ENCODE measurements around the gene LNX1.

LNX1 gene

DNA sequence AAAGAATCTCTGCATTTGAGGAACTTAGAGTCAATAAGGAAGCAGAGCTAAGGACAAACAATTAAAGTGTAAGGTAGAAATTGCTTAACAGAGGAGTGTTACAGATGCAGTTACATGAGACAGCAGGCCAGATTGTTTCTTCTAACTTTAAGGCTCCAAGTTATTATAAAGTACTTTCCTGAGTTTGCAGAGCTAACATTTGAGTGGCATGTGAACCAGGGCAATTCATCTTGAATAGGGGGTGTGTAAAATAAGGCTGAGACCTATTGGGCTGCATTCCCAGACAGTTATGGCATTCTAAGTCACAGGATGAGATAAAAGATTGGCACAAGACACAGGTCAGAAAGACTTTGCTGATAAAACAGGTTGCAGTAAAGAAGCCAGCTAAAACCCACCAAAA, 7.6 kb upstream of the LNX1 start:
- no peak for DNase-seq

DNA sequence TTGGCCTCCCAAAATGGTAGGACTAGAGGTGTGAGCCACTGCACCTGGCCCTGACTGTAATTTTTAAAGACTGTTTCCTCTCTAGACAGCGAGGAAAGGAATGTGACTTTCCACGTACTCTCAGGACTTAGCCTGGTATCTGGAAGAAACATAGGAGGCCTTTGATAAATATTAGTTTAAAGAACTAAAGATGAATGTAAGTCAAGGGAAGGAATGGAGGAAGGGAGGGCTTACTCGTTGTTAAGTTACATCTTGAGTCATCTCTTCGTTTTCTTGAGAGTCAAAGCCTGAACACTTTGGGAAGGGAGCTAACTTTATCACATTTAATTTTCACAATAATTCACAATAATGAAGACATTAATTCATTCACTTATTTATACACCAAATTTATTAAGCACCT, 7.2 kb upstream of the LNX1 start:
- DNase-seq = no peak

DNA sequence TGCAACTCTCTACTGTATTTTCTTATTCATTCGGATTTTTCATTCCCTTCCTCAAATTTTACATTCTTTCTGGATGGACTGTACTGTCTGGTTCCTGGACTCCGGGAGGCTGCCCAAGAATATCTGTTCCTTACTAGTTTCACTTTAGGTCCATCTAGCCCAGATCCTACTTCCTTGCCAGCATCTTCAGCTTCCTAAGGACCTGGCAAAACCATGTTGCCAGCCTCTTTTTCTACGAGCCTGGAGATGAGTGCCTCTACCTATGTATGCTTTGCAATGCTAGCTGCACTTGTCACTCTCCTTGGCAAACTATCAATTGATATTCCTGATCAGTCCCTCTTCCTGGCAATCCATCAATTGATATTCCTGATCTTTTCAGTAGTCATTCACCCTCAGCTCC, 5.6 kb upstream of the LNX1 start:
- no peak for DNase-seq

DNA sequence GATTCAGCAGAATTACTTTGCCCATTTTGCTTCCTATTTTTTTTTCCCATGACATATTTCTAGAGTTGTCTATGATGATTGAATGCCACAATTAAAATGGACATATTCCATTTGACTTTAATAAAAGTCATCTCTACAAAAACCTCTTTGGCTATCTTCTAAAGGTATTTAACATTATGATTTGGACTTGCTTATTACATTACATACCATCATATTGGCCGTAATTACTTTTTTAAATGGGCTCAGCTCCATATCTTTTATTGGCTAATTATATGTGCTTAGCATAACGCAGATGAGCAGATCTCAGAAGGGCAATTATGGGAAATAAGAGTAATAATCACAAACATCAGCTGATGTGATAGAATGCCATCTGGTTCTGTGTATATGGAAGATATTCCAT, 4.5 kb upstream of the LNX1 start:
- DNase-seq = no peak

DNA sequence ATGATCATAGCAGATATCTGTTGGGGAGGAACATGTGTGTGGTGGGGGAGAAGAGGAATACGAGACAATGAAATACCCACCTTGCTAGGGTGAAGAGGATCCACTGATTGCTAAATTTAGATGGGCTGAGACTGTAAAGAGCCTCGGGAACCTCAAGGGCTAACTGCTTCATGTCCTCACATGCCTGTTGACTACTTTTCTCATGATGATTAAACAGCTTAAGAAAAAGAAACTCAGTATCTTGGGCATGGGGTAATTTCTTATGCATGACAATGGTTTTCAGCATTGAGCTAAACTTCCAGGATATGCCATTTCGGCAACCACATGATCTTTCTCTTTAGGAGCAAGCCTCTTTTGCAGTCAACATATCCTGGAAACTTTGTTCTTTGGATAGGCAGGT, 3.9 kb upstream of the LNX1 start:
- DNase-seq = no peak

DNA sequence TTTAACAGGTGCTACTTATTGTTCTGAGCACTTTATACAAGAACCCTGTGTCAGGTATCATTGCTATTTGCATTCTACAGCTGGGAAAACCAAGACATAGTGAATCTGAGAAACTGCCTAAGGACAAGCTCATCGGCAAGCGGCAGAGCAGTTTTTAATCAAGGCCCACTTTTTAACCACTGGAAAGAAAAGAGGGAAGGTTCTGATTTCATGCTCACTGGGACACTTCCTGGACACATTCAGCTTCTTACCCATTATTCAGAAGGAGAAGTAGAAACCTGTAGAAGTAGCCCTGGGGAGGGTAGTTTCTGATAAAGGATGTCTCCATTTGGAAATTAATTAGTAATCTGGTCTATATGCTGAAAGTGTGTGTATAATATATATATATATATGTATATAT, 2.5 kb upstream of the LNX1 start:
- no peak for DNase-seq

DNA sequence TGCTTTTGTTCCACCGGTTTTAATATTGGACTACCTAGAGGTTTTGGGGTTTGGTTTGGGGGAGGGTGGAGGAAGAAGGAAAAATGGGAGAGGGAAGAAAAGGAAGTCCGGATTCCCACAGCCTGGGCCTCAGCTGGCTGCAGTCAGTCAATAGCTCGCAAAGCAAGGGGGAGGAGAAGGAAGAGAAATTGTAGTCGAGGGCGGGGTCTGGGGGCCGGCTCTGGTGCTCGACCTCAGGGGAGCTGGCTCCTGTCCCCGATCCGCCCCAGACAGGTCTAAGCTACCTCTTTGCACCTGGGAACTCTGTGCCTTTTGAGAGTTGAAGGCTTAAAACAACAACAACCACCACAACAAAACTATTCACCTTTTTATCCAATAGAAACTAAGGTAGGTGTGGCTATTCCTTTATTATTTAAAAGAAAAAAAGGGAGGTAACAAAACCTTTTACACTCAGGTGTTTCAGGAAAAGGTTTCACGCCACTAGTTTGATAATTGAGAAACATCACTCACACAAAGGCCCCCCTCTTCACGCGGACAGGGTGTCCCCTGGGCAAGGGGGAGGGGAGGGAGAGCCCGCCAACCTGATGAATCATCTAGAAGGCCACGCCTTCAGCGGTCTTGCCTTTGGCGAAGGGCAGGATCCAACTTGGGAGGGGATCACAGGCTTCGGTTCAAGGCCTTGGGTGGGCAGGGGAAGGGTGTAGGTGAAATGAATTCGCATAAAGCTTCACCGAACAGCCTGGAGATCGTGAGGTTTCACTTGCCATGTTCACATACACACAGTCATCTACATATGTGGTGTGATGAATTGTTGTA, 1.6 kb upstream of the LNX1 start:
- DNase-seq = no peak

DNA sequence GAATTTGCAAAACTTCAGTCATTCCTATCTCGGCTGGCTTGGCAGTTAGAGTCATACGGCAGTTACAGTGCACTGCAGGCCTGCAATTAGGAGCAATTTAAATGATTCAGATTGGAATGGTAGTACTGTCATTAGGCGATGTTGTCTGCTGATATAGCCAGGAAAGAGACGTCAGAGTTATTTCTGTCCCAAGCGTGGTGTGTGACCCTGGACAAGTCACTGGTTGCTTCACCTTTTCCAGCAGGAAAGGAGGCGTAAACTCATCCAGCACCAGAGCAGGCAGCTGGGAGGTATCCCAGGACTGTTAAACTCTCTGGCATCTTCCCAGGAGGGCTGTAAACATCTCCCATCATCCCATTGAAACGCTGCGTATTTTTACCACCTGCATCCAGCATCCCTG, 836 bp upstream of the LNX1 start:
- no peak for DNase-seq

DNA sequence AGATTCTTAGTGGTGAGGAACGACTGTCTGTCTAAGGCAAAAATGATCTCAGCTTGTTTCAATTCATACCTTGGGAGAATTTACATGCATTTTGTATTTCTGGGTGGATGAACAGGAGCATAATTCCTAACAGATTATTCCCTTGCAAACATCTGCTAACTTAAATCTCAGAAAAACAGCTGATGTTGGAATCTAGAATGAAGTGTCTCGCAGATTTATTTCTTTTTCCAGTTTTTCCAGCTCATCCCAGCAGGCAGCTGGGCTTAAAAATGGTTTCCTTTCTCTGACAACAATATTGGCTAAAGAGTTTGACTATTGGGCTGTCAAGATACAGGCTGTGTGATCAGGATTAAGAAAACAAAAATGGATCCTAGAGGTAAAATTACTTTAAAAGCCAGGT, 1.1 kb downstream of the LNX1 start:
- DNase-seq = no peak

DNA sequence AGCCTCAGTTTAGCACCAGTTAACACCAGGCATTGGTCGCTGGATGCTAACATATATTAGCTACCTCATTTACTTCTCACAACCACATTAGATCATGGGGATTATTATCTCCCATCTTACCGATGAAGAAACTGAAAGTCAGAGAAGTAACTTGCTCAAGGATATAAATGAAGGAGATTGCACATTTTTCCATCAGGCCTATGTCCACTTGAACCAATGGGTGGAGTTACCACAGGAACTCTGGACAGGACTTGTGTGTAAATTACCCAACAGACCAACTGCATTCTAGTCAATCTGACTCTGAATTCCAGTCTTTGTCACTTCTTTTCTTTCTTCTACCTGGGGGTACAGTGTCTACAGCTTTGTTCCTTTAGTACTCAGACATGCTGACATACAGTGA, 1.8 kb downstream of the LNX1 start:
- no peak for DNase-seq

DNA sequence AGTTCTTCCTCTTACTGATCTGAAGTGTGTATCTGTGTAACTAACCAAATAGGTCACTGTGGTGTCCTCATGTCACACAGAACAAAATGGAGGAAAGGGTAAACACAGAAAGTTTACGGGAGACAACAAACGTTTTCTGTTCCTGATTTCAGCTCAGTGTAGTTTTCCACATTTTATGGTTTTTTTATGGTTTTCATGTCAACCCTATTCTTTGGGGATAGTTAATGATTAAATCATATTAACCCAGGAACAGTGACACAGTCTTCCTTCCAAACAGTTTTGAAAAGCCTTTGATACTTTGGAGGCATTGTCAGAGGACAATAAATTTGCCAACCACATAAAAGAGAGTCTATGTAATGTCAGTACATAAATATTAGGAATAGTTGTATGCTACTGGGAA, 4.2 kb downstream of the LNX1 start:
- no peak for DNase-seq

DNA sequence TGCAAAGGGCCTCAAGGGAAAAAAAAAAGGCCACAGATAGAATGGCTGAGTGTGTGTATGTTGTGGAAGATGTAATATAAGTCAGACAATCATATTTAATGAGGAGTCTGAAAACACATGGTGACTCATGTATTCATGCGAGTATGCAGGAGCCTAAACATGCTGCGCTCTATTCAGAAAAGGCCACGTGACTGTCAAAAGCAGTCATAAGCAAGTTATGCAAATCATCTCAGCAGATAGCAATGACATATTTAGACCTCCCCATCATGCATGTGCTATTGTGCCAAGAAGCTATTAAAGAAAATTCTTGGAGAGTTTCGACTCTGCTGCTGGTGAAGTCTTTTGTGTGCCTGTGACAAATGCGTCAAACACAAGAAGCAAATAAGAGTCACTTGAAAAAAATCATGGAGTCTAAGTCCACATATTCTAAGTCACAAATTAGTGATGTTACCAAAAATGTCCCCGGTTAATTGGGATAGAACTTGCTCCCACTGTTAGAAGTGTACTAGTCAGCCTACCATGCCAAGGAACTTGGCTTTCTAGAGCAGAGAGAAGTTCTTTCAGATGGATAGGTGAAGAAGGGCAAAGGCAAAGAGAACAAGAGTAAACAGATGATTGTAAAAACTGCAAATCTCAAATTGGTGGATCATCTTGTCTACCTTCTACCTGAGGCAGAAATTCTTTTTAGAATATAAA, 5.0 kb downstream of the LNX1 start:
- no peak for DNase-seq

DNA sequence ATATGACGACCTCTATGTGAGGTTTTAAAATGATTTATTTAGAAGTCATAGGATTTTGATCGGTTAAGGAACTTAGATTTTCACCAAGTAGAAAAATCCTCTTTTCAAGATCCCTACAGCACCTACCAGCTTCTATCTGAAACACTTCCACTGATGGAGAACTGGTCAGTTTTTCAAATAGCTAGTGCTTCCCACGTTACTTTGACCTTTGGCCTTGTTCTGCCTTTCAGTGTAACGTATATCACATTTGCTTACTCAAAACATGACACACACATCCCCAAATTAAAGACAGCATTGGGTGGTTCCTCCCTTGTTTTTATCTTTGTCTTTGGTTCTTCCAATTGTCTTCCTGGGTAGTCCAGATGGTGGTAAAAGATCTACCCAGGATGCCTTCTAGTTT, 6.6 kb downstream of the LNX1 start:
- no peak for DNase-seq

DNA sequence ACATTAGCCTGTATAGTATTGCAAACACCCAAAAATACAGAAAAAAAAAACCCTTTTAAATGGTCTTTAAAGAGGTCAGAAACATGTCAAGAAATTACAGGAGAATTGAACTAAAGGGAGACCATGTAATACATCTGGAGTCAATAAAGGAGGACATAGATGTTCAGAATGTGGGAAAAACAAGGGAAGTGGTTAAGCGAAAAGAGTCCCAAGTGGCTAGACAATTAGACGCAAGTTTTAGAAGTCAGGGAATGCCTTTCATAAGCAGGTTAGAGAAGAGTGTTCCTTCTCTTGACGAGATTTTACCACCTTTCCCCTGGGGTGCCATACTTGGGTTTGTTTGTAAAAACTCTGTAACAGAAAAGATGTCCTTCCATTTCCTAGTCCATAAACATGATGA, 7.8 kb downstream of the LNX1 start:
- DNase-seq = no peak

DNA sequence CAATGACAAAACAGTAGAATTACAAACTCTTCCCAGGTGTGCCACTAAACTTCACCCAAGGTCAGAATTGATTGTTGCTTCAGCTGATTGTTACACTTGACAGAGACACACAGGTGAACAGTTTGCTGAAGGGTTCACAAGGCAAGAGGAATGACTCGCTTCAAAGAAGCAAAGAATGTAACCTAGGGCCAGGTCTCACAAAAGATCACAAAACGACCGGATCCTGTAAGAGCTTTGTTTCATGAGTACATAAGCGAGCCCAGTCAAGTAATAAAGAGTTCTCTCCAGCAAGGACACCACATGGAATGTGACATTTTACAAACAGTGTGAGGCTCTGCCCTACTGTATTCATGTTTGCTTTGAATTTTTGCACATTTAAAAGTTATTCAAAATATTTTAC, 9.1 kb downstream of the LNX1 start:
- no peak for DNase-seq

DNA sequence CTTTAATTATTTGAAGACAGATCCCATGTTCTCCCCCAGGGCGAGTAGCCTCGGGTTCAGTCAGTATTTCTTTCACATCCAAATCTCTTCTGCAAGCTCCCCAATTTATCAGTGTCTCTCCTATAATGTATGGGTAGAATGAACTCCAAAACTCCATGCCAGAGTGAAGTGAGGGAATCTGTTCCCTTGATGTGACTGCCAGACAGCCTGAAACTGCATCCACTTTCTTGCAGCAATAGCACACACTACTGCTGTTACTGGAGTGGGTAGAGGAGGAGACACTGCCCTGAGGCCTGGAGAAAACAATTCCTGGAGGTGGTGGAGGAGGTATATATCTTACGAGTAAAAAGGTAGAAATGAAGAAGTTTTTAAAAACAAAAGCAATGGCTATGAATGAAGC, 11.0 kb downstream of the LNX1 start:
- DNase-seq = no peak

DNA sequence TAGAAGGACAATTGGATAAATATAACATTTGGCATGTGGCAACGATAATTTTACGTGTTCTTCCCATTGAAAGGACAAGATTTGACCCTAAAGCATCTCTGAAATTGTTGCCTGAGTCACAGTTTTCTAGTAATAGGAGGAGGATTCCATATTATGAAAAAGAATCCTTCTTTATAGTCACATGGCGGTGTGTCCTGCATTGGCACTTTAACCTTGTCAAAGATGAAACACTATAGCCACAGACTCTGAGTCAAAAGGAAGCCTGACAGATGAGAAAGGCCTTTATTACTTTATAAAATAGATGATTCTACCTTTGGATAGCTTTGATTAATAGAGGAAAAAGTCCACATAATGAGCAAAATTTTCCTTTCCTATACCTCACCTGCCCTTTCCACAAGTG, 11.5 kb downstream of the LNX1 start:
- DNase-seq = no peak

DNA sequence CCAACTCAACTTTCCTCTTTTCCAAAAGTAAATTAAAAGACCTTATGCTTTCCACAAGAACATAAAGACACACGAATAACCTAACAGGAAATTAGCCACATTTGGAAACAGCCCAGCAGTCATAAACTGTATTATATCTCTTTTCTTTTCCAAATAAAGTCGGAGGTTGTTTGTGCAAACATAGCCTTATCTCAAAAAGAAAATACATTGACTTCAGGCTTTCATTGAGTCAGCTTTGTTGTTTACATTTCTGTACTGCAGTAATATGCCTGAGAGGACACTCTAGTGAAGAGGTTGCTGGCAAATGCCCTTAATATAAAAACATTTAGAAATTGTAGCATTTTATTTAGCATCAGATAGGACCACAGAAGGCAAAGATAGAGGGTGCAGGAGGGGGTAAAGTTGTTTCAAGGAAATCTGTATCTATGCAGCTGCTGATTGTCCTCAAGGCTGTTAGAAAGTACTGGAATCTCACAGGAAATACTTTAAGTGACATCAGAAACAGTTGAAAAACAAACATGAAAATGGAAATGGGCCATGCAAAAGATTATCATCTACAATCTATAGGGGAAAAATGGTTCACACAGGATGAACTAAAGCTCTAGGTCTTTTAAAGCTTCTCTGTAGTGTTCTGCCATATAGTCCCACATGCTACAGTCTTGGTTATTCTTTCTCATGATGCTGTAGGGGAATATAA, 14.5 kb downstream of the LNX1 start:
- no peak for DNase-seq

DNA sequence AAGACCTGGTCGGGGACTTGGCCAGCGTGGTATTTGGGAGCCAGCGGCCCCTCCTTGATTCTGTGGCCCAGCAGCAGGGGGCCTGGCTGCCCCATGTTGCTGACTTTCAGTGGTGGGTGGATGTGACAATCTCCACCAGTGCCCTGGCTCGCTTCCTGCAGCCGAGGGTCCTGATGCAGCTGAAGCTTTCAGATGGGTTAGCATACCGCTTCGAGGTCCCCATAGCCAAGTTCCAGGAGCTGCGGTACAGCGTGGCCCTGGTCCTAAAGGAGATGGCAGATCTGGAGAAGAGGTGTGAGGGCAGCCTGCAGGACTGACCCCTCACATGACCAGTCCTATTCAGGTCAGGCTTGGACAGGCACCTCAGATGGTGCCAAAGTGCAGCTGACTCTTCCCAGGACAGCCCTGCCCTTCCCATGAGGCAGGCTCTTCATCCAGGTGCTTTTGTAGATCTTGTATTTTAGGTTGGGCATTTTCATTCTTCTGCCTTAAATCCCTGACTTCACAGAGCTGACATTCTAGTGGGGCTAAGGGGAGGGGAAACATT, 15.1 kb downstream of the LNX1 start:
- no peak for DNase-seq

DNA sequence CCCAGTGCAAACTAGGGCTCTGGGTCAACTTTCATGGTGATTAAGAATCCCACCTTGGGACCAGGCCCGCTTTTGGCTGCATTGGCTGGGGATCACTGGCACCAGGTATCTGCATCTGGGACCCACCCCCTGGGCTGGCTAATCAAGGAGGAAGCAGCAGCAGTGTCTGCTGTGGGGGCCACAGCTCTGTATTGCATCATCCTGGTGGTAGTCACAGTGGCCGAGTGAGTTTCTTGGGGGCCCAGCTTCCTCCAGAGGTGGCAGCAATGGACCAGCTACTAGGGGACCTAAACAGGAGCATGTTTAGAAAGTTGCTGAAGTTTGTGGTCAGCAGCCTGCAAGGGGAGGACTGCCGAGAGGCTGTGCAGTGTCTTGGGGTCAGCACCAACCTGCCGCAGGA, 15.7 kb downstream of the LNX1 start:
- no peak for DNase-seq

DNA sequence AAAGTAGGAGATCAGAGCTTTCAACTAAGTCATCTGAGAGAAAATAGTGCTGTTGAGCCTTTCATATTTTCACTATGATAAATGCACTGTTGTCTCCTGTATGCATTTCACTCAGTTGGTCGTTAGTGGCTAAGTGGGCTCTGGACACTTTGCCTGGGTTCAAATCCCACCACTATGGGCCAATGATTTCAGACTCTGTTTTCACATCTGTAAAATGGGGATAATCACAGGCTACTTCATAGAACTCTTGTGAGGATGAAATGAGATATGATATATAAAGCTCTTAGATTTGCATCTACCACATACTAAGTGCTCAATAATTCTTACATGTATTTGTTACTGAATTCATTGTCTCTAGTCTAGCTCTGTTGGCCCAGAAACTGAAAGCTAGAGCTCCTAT, 16.8 kb downstream of the LNX1 start:
- no peak for DNase-seq

DNA sequence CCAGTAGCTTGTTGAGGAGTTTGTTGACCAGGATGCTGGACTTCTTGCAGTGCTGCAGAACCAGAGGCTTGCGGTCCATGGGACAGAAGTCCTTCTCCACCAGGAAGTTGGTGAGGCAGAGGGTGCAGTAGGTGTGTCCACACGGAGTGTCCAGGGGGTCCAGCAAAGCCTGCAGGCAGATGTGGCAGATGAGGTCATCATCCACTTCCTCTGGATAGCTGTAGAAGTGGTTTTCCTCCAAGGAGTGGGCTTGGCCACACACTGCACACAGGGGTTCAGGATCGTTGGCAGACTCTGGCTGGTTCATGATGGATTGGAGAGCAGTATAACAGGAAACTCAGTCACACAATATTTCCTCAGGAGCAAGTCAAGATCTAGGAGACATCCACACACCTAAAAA, 17.6 kb downstream of the LNX1 start:
- DNase-seq = no peak

DNA sequence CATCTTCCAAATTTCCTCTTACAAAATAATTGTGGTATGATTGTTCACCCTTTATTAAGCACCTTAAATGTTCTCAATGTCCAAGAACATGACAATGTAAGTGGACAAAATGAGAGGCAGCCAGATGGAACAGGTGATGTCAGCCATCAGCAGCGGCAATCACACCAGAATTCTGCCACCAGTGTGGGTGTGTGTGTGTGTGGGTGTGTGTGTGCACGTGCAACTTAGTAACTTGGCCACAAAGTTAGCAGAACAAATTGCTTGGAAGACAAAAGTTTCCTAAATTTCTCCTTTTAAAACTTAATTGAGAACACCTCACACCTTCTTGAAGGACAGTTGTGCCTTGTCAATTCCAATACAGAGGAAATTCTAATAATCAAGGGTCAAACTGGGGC, 18.7 kb downstream of the LNX1 start:
- no peak for DNase-seq

Measured in activated CD4-positive, alpha-beta T cell treated with anti-CD3 and anti-CD28 coated beads, Interleukin-2, Interleukin-6, amounts not matched to agents 100 ng/mL and 50 ng/mL, durations not matched to agents 16 hours and 8 hours (primary cell).